A673 (cell line): ENCODE results near the gene GPR15LG.

Experiments
- CTCF ChIP-seq: fragments of 300-800, 200-600 bp; sonication (generic); conservative IDR thresholded peaks from 2 replicates; pipeline ENCODE4 v1.5.1; 2017; ENCODE audit warnings: low read depth, mild to moderate bottlenecking, antibody characterized with exemption, low read length, moderate library complexity, mixed read lengths
- EZH2 ChIP-seq: fragments of 200-600 bp; sonication (generic); IDR thresholded peaks from 2 replicates; pipeline ENCODE4 v1.6.1; 2017; ENCODE audit warnings: borderline replicate concordance, low read depth, mild to moderate bottlenecking, mixed read lengths, antibody characterized with exemption, low read length; ENCODE audit not compliant: poor library complexity, severe bottlenecking

- no peak for TF ChIP-seq CTCF
- no peak for TF ChIP-seq EZH2
Observed at GRCh38 chr10:84201682-84202081, 28.1 kb downstream of the GPR15LG start.
